GM12878 (cell line): ENCODE data around the gene DAB2IP. TPM values are rescaled to one million over a fixed set of nuclear protein-coding genes. Genes with fewer than 3 reads are reported as not detected.

Source experiments
- ATAC-seq: fragments of 200-7000 bp; cut with Tn5 transposase; 3 replicates; pipeline ENCODE4 v1.9.1; 2020; ENCODE audit warnings: mild to moderate bottlenecking, moderate library complexity
- BruUV-seq: library from RNA; stranded (reverse); fragments of 400-500 nt; replicated peaks from 2 replicates; lab custom pipeline; 2021; lab: Mats Ljungman, UMichigan
- CTCF ChIA-PET: fragments of 300-600 bp; sonication (Branson Sonifier 250); formaldehyde crosslinking; extraction: SDS; loops from one replicate; lab custom pipeline; 2021; ENCODE audit warnings: inconsistent platforms; lab: Yijun Ruan, JAX
- POLR2A ChIA-PET: fragments of 350-600 bp; formaldehyde crosslinking; extraction: SDS; loops from one replicate; lab custom pipeline; 2021; ENCODE audit warnings: inconsistent platforms; lab: Charles Lee
- RAD21 ChIA-PET: fragments of 300-600 bp; sonication (Branson Sonifier 250); formaldehyde crosslinking; loops from one replicate; lab custom pipeline; 2023; ENCODE audit warnings: antibody characterized with exemption; ENCODE audit not compliant: unreplicated experiment; lab: Charles Lee
- SMC1A ChIA-PET: fragments of 300-600 bp; sonication (Branson Sonifier 250); formaldehyde crosslinking; loops from one replicate; lab custom pipeline; 2023; ENCODE audit not compliant: unreplicated experiment, uncharacterized antibody; lab: Charles Lee
- DNase-seq: peaks from one replicate; pipeline ENCODE4 v3.0.0-alpha.2; 2011; ENCODE audit warnings: low read depth, low spot score
- FAIRE-seq: peaks from 3 replicates; lab custom pipeline; 2011; peaks lifted over from hg19 to GRCh38; lab: Jason Lieb, UNC
- H2AFZ ChIP-seq: 2 replicates; pipeline ENCODE4 v1.6.0; 2011; ENCODE audit warnings: low read depth, low read length, control low read depth; ENCODE audit not compliant: control insufficient read depth
- H3K27ac ChIP-seq: 2 replicates; pipeline ENCODE4 v1.5.1; 2011; ENCODE audit warnings: control low read depth; ENCODE audit not compliant: control insufficient read depth, insufficient read depth
- H3K27me3 ChIP-seq, 2 experiments: replicated peaks in 1 of 2; 2 replicates each; pipeline versions ENCODE4 v1.6.0 to v1.6.1; 2011; ENCODE audit warnings: low read length in 1 of 2; ENCODE audit not compliant: control insufficient read depth in 2 of 2, insufficient read depth in 2 of 2
- H3K36me3 ChIP-seq, 2 experiments: 2 replicates each; pipeline ENCODE4 v1.5.1; 2011; ENCODE audit warnings: low read length in 1 of 2; ENCODE audit not compliant: control insufficient read depth in 2 of 2, insufficient read depth in 2 of 2
- H3K4me1 ChIP-seq: 2 replicates; pipeline ENCODE4 v1.6.1; 2011; ENCODE audit warnings: mild to moderate bottlenecking, low read length, moderate library complexity, mixed read lengths; ENCODE audit not compliant: control insufficient read depth, insufficient read depth
- H3K4me2 ChIP-seq: 2 replicates; pipeline ENCODE4 v1.6.0; 2011; ENCODE audit warnings: control low read depth; ENCODE audit not compliant: control insufficient read depth, insufficient read depth
- H3K4me3 ChIP-seq: fragments of 200-600 bp; sonication (generic); 2 replicates; pipeline ENCODE4 v1.5.1; 2016
- H3K79me2 ChIP-seq: 2 replicates; pipeline ENCODE4 v1.6.0; 2011; ENCODE audit warnings: low read length; ENCODE audit not compliant: control insufficient read depth, insufficient read depth
- H3K9ac ChIP-seq: 2 replicates; pipeline ENCODE4 v1.8.0; 2011; ENCODE audit warnings: low read length, control low read depth, mixed read lengths; ENCODE audit not compliant: control insufficient read depth, insufficient read depth
- H3K9me3 ChIP-seq: replicated peaks from 3 replicates; pipeline ENCODE4 v1.5.1; 2011; ENCODE audit warnings: mild to moderate bottlenecking, low read length; ENCODE audit not compliant: control insufficient read depth, insufficient read depth
- H4K20me1 ChIP-seq: 2 replicates; pipeline ENCODE4 v1.6.0; 2011; ENCODE audit not compliant: control insufficient read depth, insufficient read depth
- ATF7 ChIP-seq: fragments of 450-650 bp; IDR thresholded peaks from 2 replicates; pipeline ENCODE4 v1.6.1; 2016; ENCODE audit warnings: low read depth, mild to moderate bottlenecking
- BMI1 ChIP-seq: fragments of 450-650 bp; IDR thresholded peaks from 2 replicates; pipeline ENCODE4 v1.6.1; 2016; ENCODE audit warnings: mild to moderate bottlenecking, moderate library complexity, borderline replicate concordance
- CEBPB ChIP-seq, 2 experiments: fragments of 150-350 bp in 1 of 2; IDR thresholded peaks; 2 replicates each; pipeline ENCODE4 v1.6.1; 2012 to 2014; ENCODE audit warnings: low read depth in 2 of 2, low read length in 2 of 2, borderline replicate concordance in 1 of 2, inconsistent platforms in 1 of 2
- CREB1 ChIP-seq: IDR thresholded peaks from 2 replicates; pipeline ENCODE4 v1.6.1; 2012; ENCODE audit warnings: low read depth, mild to moderate bottlenecking, inconsistent platforms
- IRF4 ChIP-seq: IDR thresholded peaks from 2 replicates; pipeline ENCODE4 v1.6.1; 2011; ENCODE audit warnings: low read depth, low read length
- RAD51 ChIP-seq: fragments of 450-650 bp; IDR thresholded peaks from 2 replicates; pipeline ENCODE4 v1.6.1; 2016; ENCODE audit warnings: moderate library complexity, mild to moderate bottlenecking, inconsistent platforms
- RBBP5 ChIP-seq: fragments of 200-600 bp; sonication (generic); conservative IDR thresholded peaks from 2 replicates; pipeline ENCODE4 v1.6.1; 2016
- RELA ChIP-seq: fragments of 450-650 bp; IDR thresholded peaks from 2 replicates; pipeline ENCODE4 v1.8.0; 2014; ENCODE audit warnings: borderline replicate concordance; ENCODE audit not compliant: partially characterized antibody
- RUNX3 ChIP-seq: IDR thresholded peaks from 2 replicates; pipeline ENCODE4 v1.6.1; 2012; ENCODE audit warnings: low read length, inconsistent platforms
- SMAD1 ChIP-seq: fragments of 450-650 bp; IDR thresholded peaks from 2 replicates; pipeline ENCODE4 v1.6.1; 2018; ENCODE audit warnings: mild to moderate bottlenecking, low read depth; ENCODE audit not compliant: partially characterized antibody
- SRF ChIP-seq, 2 experiments: IDR thresholded peaks; 2 replicates each; pipeline ENCODE4 v1.6.1; 2011; ENCODE audit warnings: low read depth in 2 of 2, low read length in 2 of 2, mild to moderate bottlenecking in 1 of 2, moderate library complexity in 1 of 2
- TCF3 ChIP-seq: IDR thresholded peaks from 2 replicates; pipeline ENCODE4 v1.6.1; 2012; ENCODE audit warnings: low read depth, mild to moderate bottlenecking, low read length, borderline replicate concordance; ENCODE audit not compliant: insufficient read depth
- WRNIP1 ChIP-seq: IDR thresholded peaks from 2 replicates; pipeline ENCODE4 v1.6.1; 2011; ENCODE audit warnings: low read depth, low read length, improper control_type of control experiment, borderline replicate concordance
- YY1 ChIP-seq: IDR thresholded peaks from 2 replicates; pipeline ENCODE4 v1.6.1; 2011; ENCODE audit warnings: low read depth, mild to moderate bottlenecking, low read length
- WGBS: methylation state at CpG from one replicate; pipeline ENCODE4 v1.1.6; 2016; ENCODE audit warnings: low lambda C conversion rate; ENCODE audit not compliant: insufficient replicate concordance, insufficient coverage; ENCODE audit errors: missing lambda C conversion rate; 5-methylcytosine and 5-hydroxymethylcytosine counted together
- in situ Hi-C: fragments of 300-500 bp; cut with MboI; formaldehyde crosslinking; loops from 9 replicates; pipeline ENCODE4 v1.14.3; 2018; ENCODE audit warnings: mixed read lengths
- intact Hi-C: fragments of 100-400 bp; cut with micrococcal nuclease; formaldehyde crosslinking; loops from one replicate; pipeline ENCODE4 v1.14.2; 2022; ENCODE audit not compliant: unreplicated experiment
- polyA plus RNA-seq, 11 experiments: library from polyadenylated mRNA; depleted of rRNA in 4 of 11; unstranded in 6 of 11; stranded (reverse) in 5 of 11; fragments of >200 nt; fragmentation: Nextera tagmentation in 4 of 11; fragmentation: Illumina TruSeq in 1 of 11; extraction: Ambion mirVana in 4 of 11; extraction: Trizol in 1 of 11; gene quantifications; 1 replicate in 1 of 11; 2 replicates in 10 of 11; pipeline versions ENCODE4 v1.2.1 to v1.2.3, GENCODE V29; 2011 to 2016; ENCODE audit warnings: inconsistent platforms in 2 of 11, missing spikeins in 2 of 11, low read depth in 1 of 11
- total RNA-seq, 4 experiments: library from RNA; depleted of rRNA in 3 of 4; stranded (reverse); fragments of >200 nt in 3 of 4; fragmentation: Illumina TruSeq in 1 of 4; extraction: Trizol in 1 of 4; gene quantifications; 2 replicates each; pipeline versions ENCODE4 v1.2.1 to v1.2.3, GENCODE V29; 2013 to 2021

Gene DAB2IP
- total and polyA plus RNA-seq, 10 of the 15 experiments (the other 5 are each of a cell fraction or from before 2014, with no cell fraction given) = 0.03 to 0.38 (median 0.14) TPM; not detected in 6

GRCh38 chr9:121744687-121745395 is 93.4 kb downstream of the DAB2IP start:
- 0 out of 4 replicates have a peak, but pooled peaks cover 0 to 2% of the 10 kb centered on the region in 2 experiments for H3K27me3 ChIP-seq
- ChIA-PET SMC1A (no interaction called here), POLR2A (no interaction called here), CTCF (no interaction called here), RAD21 (no interaction called here)
- FAIRE-seq (no peak), ATAC-seq (no peak; the same call in 2 of the 3 replicates), DNase-seq (no peak)
- no peaks in the 10 kb centered on the region for H4K20me1 ChIP-seq
- intact Hi-C loops = loop anchor here (2.0 kb wide), 1 partner anchor 248 kb away; no protein-coding TSS in a partner anchor
- in situ Hi-C loops = no loop called here
- 45% methylated on average over 11 of the region's 11 CpGs for WGBS
- no peak overlapping the region for H3K4me3 ChIP-seq
- H3K79me2 ChIP-seq = no peaks in the 10 kb centered on the region
- BruUV-seq = no TSS peak
- H3K9ac ChIP-seq = no peak overlapping the region
- no peaks in the 10 kb centered on the region for H3K9me3 ChIP-seq
- no peak overlapping the region for H2AFZ ChIP-seq
- no peak overlapping the region for H3K27ac ChIP-seq
- H3K36me3 ChIP-seq = no peaks in the 10 kb centered on the region
- H3K4me2 ChIP-seq = no peak overlapping the region
- peaks cover 15% of the 10 kb centered on the region for H3K4me1 ChIP-seq
- TF ChIP-seq WRNIP1 = no peak
- TF ChIP-seq CEBPB (IDR thresholded peaks at IDR 0.05; ENCODE audit: borderline replicate concordance in 1 of 2, low read depth in 2 of 2, low read length in 2 of 2) = no peak
- no peak for TF ChIP-seq IRF4
- no peak for TF ChIP-seq RBBP5
- no peak for TF ChIP-seq TCF3
- TF ChIP-seq BMI1 = no peak
- TF ChIP-seq SRF (IDR thresholded peaks at IDR 0.05; ENCODE audit: low read depth in 2 of 2, low read length in 2 of 2) = no peak
- TF ChIP-seq RAD51 = no peak
- TF ChIP-seq RELA = no peak
- no peak for TF ChIP-seq RUNX3
- no peak for TF ChIP-seq ATF7
- TF ChIP-seq CREB1 = no peak
- TF ChIP-seq SMAD1 = no peak
- no peak for TF ChIP-seq YY1
